IMR-90 (cell line): ENCODE measurements around the gene HEPHL1. TPM values are rescaled to one million over a fixed set of nuclear protein-coding genes. Genes with fewer than 3 reads are reported as not detected.

Experiments used
- ATAC-seq: fragments of 200-7000 bp; cut with Tn5 transposase; 2 replicates; pipeline ENCODE4 v1.9.1; 2020; ENCODE audit warnings: low read depth, mild to moderate bottlenecking, moderate library complexity
- BruUV-seq: library from RNA; stranded (reverse); fragments of 400-500 nt; replicated peaks from 2 replicates; lab custom pipeline; 2021; lab: Mats Ljungman, UMichigan
- CTCF ChIA-PET: fragments of 300-600 bp; formaldehyde crosslinking; extraction: SDS; loops from one replicate; lab custom pipeline; 2021; ENCODE audit warnings: antibody characterized with exemption; lab: Yijun Ruan, JAX
- POLR2A ChIA-PET: fragments of 300-600 bp; sonication (Branson Sonifier 250); formaldehyde crosslinking; loops from one replicate; lab custom pipeline; 2022; ENCODE audit warnings: antibody characterized with exemption; ENCODE audit not compliant: unreplicated experiment; lab: Charles Lee
- DNase-seq: peaks from one replicate; pipeline ENCODE4 v3.0.0; 2013
- H2AFZ ChIP-seq: replicated peaks from 2 replicates; pipeline ENCODE3; 2013; ENCODE audit warnings: low read length, mild to moderate bottlenecking; ENCODE audit not compliant: poor library complexity
- H2AK5ac ChIP-seq: 2 replicates; pipeline ENCODE4 v1.6.1; 2013; ENCODE audit warnings: low read depth, low read length, inconsistent platforms
- H2AK9ac ChIP-seq: replicated peaks from 2 replicates; pipeline ENCODE3; 2013; ENCODE audit warnings: mild to moderate bottlenecking, low read depth, low read length, moderate library complexity; ENCODE audit not compliant: poor library complexity
- H2BK120ac ChIP-seq: 2 replicates; pipeline ENCODE4 v1.6.1; 2013; ENCODE audit warnings: low read depth, low read length, inconsistent platforms
- H2BK15ac ChIP-seq: 3 replicates; pipeline ENCODE4 v1.6.1; 2013; ENCODE audit warnings: low read depth, low read length, inconsistent platforms
- H2BK20ac ChIP-seq: 2 replicates; pipeline ENCODE4 v1.6.1; 2013; ENCODE audit warnings: low read depth, mild to moderate bottlenecking, inconsistent platforms, low read length, moderate library complexity
- H2BK5ac ChIP-seq: 2 replicates; pipeline ENCODE4 v1.6.1; 2013; ENCODE audit warnings: mild to moderate bottlenecking, low read depth, low read length, inconsistent platforms; ENCODE audit not compliant: poor library complexity, severe bottlenecking
- H3K14ac ChIP-seq: replicated peaks from 2 replicates; pipeline ENCODE4 v1.6.1; 2013; ENCODE audit warnings: low read depth, low read length, inconsistent platforms
- H3K18ac ChIP-seq: 2 replicates; pipeline ENCODE4 v1.6.1; 2013; ENCODE audit warnings: low read depth, low read length, control low read depth
- H3K23ac ChIP-seq: 2 replicates; pipeline ENCODE4 v1.6.1; 2013; ENCODE audit warnings: low read depth, low read length, inconsistent platforms
- H3K27ac ChIP-seq: 2 replicates; pipeline ENCODE4 v1.5.1; 2013; ENCODE audit warnings: mild to moderate bottlenecking, control low read depth, low read length; ENCODE audit not compliant: insufficient read depth
- H3K27me3 ChIP-seq: 2 replicates; pipeline ENCODE4 v1.6.1; 2013; ENCODE audit warnings: low read length; ENCODE audit not compliant: control insufficient read depth, insufficient read depth
- H3K36me3 ChIP-seq: 2 replicates; pipeline ENCODE4 v1.6.1; 2013; ENCODE audit warnings: low read length, mixed read lengths; ENCODE audit not compliant: control insufficient read depth, insufficient read depth
- H3K4ac ChIP-seq: 2 replicates; pipeline ENCODE4 v1.6.1; 2013; ENCODE audit warnings: low read depth, low read length, inconsistent platforms
- H3K4me1 ChIP-seq: 2 replicates; pipeline ENCODE4 v1.6.1; 2013; ENCODE audit warnings: low read length, mixed read lengths; ENCODE audit not compliant: control insufficient read depth, insufficient read depth
- H3K4me2 ChIP-seq: 2 replicates; pipeline ENCODE4 v1.6.1; 2013; ENCODE audit warnings: low read depth, mild to moderate bottlenecking, control low read depth, low read length, moderate library complexity
- H3K4me3 ChIP-seq: 2 replicates; pipeline ENCODE4 v1.5.1; 2013; ENCODE audit warnings: low read depth, mild to moderate bottlenecking, control low read depth, low read length, moderate library complexity; ENCODE audit not compliant: insufficient read depth
- H3K56ac ChIP-seq: 2 replicates; pipeline ENCODE4 v1.6.1; 2013; ENCODE audit warnings: low read length, inconsistent platforms; ENCODE audit not compliant: insufficient read depth; ENCODE audit errors: extremely low read depth
- H3K79me1 ChIP-seq, 2 experiments: 2 replicates each; pipeline ENCODE4 v1.6.1; 2013; ENCODE audit warnings: low read length in 2 of 2, inconsistent platforms in 1 of 2, low read depth in 1 of 2
- H3K9ac ChIP-seq: 2 replicates; pipeline ENCODE4 v1.6.1; 2013; ENCODE audit warnings: low read depth, low read length, control low read depth
- H3K9me1 ChIP-seq: 2 replicates; pipeline ENCODE4 v1.6.1; 2013; ENCODE audit warnings: low read length, inconsistent platforms; ENCODE audit not compliant: insufficient read depth
- H3K9me3 ChIP-seq: 2 replicates; pipeline ENCODE4 v1.6.1; 2013; ENCODE audit warnings: low read length; ENCODE audit not compliant: control insufficient read depth, insufficient read depth
- H4K20me1 ChIP-seq: 2 replicates; pipeline ENCODE4 v1.6.1; 2013; ENCODE audit warnings: low read length, inconsistent platforms; ENCODE audit not compliant: insufficient read depth
- H4K5ac ChIP-seq: 2 replicates; pipeline ENCODE4 v1.6.1; 2013; ENCODE audit warnings: mild to moderate bottlenecking, low read depth, low read length, control low read depth
- H4K8ac ChIP-seq, 2 experiments: 2 replicates each; pipeline ENCODE4 v1.6.1; 2013; ENCODE audit warnings: low read depth in 2 of 2, low read length in 2 of 2, control low read depth in 1 of 2, inconsistent platforms in 1 of 2
- H4K91ac ChIP-seq: 2 replicates; pipeline ENCODE4 v1.6.1; 2013; ENCODE audit warnings: low read depth, low read length, inconsistent platforms; ENCODE audit not compliant: insufficient read depth
- BHLHE40 ChIP-seq: fragments of 150-350 bp; IDR thresholded peaks from 2 replicates; pipeline ENCODE4 v1.6.1; 2016; ENCODE audit warnings: mild to moderate bottlenecking, low read depth, low read length
- CEBPB ChIP-seq: IDR thresholded peaks from 2 replicates; pipeline ENCODE4 v1.6.1; 2012; ENCODE audit warnings: low read depth, low read length, improper control_type of control experiment
- CHD1 ChIP-seq: IDR thresholded peaks from 2 replicates; pipeline ENCODE4 v1.6.1; 2012; ENCODE audit warnings: low read depth, low read length, improper control_type of control experiment
- FOS ChIP-seq: fragments of 150-350 bp; IDR thresholded peaks from 2 replicates; pipeline ENCODE4 v1.6.1; 2016; ENCODE audit warnings: low read depth, low read length
- MAFK ChIP-seq: IDR thresholded peaks from 2 replicates; pipeline ENCODE4 v1.6.1; 2012; ENCODE audit warnings: low read depth, low read length, improper control_type of control experiment
- MAZ ChIP-seq: IDR thresholded peaks from 2 replicates; pipeline ENCODE4 v1.6.1; 2012; ENCODE audit warnings: low read depth, mild to moderate bottlenecking, low read length, improper control_type of control experiment, moderate library complexity, borderline replicate concordance
- MXI1 ChIP-seq: IDR thresholded peaks from 2 replicates; pipeline ENCODE4 v1.6.1; 2012; ENCODE audit warnings: low read depth, mild to moderate bottlenecking, low read length, moderate library complexity, borderline replicate concordance
- NFE2L2 ChIP-seq: fragments of 150-350 bp; IDR thresholded peaks from 2 replicates; pipeline ENCODE4 v1.6.1; 2016; ENCODE audit warnings: low read depth, mild to moderate bottlenecking, low read length
- POLR2A ChIP-seq: IDR thresholded peaks from 2 replicates; pipeline ENCODE4 v1.6.1; 2012; ENCODE audit warnings: mild to moderate bottlenecking, low read depth, low read length
- RAD21 ChIP-seq: IDR thresholded peaks from 2 replicates; pipeline ENCODE4 v1.6.1; 2012; ENCODE audit warnings: low read length, improper control_type of control experiment
- RCOR1 ChIP-seq: IDR thresholded peaks from 2 replicates; pipeline ENCODE4 v1.6.1; 2012; ENCODE audit warnings: mild to moderate bottlenecking, low read length, improper control_type of control experiment; ENCODE audit not compliant: insufficient replicate concordance
- RFX5 ChIP-seq: IDR thresholded peaks from 2 replicates; pipeline ENCODE4 v1.8.0; 2012; ENCODE audit warnings: low read depth, mild to moderate bottlenecking, low read length, moderate library complexity
- SMC3 ChIP-seq: fragments of 150-350 bp; IDR thresholded peaks from 2 replicates; pipeline ENCODE4 v1.6.1; 2016; ENCODE audit warnings: low read depth, mild to moderate bottlenecking, antibody characterized with exemption, low read length, moderate library complexity
- WGBS, 2 experiments: methylation state at CpG; one replicate each; pipeline versions ENCODE4 v1.1.5 to v1.1.7; 2013; ENCODE audit warnings: missing lambda C conversion rate in 2 of 2; ENCODE audit not compliant: insufficient read length in 1 of 2; ENCODE audit errors: extremely low coverage in 2 of 2; 5-methylcytosine and 5-hydroxymethylcytosine counted together
- dilution Hi-C: fragments of 300-500 bp; cut with HindIII; formaldehyde crosslinking; loops from one replicate; pipeline ENCODE4 v1.14.3; 2018; ENCODE audit warnings: low sequenced_read_pairs; ENCODE audit not compliant: unreplicated experiment
- in situ Hi-C: fragments of 300-500 bp; cut with MboI; formaldehyde crosslinking; loops from 3 replicates; pipeline ENCODE4 v1.14.3; 2019; ENCODE audit warnings: low sequenced_read_pairs, inconsistent platforms, mixed read lengths
- intact Hi-C: fragments of 100-400 bp; cut with micrococcal nuclease; formaldehyde crosslinking; loops from 2 replicates; pipeline ENCODE4 v1.10.0; 2022
- polyA plus RNA-seq, 3 experiments: library from polyadenylated mRNA; depleted of rRNA; stranded (reverse); fragments of >200 nt; gene quantifications; 2 replicates each; pipeline ENCODE4 v1.2.3, GENCODE V29; 2012; ENCODE audit warnings: low replicate concordance in 1 of 3
- total RNA-seq: library from RNA; depleted of rRNA; stranded (reverse); fragments of >200 nt; gene quantifications from 2 replicates; pipeline ENCODE4 v1.2.3, GENCODE V29; 2012
- TF ChIP-seq, protein P1 (sequence below): fragments of 150-350 bp; IDR thresholded peaks from 2 replicates; pipeline ENCODE4 v1.6.1; 2016; ENCODE audit warnings: low read depth, mild to moderate bottlenecking, low read length, moderate library complexity, borderline replicate concordance
- TF ChIP-seq, protein P2 (sequence below): fragments of 150-350 bp; IDR thresholded peaks from 2 replicates; pipeline ENCODE4 v1.6.1; 2017; ENCODE audit warnings: mild to moderate bottlenecking, antibody characterized with exemption, low read length, low read depth
- TF ChIP-seq, protein P3 (sequence below): conservative IDR thresholded peaks from 2 replicates; pipeline ENCODE4 v1.5.1; 2012; ENCODE audit warnings: mild to moderate bottlenecking, low read depth, low read length, improper control_type of control experiment

HEPHL1 gene
- total and polyA plus RNA-seq, 2 of the 4 experiments (the other 2 are of a cell fraction) = under 0.01 to 0.02 TPM

DNA sequence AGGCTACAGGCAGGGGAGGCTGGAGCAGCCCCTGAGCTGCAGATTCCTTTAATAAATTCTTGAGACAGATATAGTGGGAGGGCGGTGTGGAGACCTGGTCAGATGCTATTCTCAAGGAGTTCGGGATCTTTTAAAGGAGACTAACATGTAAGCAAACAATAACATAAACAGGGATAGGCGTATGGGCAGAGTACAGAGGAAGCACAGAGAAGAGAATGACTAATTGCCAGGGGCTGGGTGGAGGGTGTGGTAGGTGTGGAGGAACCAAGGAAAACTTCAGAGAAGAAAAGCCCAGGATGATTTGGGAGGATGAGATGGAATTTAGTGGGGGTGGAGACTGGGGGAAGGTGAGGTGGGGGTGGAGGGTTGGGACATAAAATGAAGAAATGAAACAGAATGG, 9.7 kb upstream of the HEPHL1 start:
- no peaks in the 10 kb centered on the region for H3K9me1 ChIP-seq
- no peaks in the 10 kb centered on the region for H3K9me3 ChIP-seq
- no peak overlapping the region for H2BK20ac ChIP-seq
- H2BK5ac ChIP-seq = no peak overlapping the region
- in situ Hi-C loops (no loop called here), intact Hi-C loops (no loop called here), dilution Hi-C loops (no loop called here)
- H3K4me1 ChIP-seq = no peaks in the 10 kb centered on the region
- no peak overlapping the region for H3K56ac ChIP-seq
- CTCF ChIA-PET = no interaction called here
- H3K18ac ChIP-seq = no peak overlapping the region
- no peak overlapping the region for H2AFZ ChIP-seq
- no peak for TF ChIP-seq MAZ
- TF ChIP-seq POLR2A = no peak
- TF ChIP-seq NFE2L2 = no peak
- TF ChIP-seq CHD1 = no peak
- TF ChIP-seq, protein P1, sequence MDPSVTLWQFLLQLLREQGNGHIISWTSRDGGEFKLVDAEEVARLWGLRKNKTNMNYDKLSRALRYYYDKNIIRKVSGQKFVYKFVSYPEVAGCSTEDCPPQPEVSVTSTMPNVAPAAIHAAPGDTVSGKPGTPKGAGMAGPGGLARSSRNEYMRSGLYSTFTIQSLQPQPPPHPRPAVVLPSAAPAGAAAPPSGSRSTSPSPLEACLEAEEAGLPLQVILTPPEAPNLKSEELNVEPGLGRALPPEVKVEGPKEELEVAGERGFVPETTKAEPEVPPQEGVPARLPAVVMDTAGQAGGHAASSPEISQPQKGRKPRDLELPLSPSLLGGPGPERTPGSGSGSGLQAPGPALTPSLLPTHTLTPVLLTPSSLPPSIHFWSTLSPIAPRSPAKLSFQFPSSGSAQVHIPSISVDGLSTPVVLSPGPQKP = no peak
- no peak for TF ChIP-seq MXI1
- no peak for TF ChIP-seq SMC3
- TF ChIP-seq RCOR1 = no peak
- no peak for TF ChIP-seq CEBPB
- TF ChIP-seq RAD21 = no peak
- no peak for TF ChIP-seq BHLHE40
- TF ChIP-seq, protein P2, sequence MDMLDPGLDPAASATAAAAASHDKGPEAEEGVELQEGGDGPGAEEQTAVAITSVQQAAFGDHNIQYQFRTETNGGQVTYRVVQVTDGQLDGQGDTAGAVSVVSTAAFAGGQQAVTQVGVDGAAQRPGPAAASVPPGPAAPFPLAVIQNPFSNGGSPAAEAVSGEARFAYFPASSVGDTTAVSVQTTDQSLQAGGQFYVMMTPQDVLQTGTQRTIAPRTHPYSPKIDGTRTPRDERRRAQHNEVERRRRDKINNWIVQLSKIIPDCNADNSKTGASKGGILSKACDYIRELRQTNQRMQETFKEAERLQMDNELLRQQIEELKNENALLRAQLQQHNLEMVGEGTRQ = no peak
- no peak for TF ChIP-seq RFX5
- TF ChIP-seq FOS = no peak
- TF ChIP-seq, protein P3, sequence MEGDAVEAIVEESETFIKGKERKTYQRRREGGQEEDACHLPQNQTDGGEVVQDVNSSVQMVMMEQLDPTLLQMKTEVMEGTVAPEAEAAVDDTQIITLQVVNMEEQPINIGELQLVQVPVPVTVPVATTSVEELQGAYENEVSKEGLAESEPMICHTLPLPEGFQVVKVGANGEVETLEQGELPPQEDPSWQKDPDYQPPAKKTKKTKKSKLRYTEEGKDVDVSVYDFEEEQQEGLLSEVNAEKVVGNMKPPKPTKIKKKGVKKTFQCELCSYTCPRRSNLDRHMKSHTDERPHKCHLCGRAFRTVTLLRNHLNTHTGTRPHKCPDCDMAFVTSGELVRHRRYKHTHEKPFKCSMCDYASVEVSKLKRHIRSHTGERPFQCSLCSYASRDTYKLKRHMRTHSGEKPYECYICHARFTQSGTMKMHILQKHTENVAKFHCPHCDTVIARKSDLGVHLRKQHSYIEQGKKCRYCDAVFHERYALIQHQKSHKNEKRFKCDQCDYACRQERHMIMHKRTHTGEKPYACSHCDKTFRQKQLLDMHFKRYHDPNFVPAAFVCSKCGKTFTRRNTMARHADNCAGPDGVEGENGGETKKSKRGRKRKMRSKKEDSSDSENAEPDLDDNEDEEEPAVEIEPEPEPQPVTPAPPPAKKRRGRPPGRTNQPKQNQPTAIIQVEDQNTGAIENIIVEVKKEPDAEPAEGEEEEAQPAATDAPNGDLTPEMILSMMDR = no peak
- no peak for TF ChIP-seq MAFK
- no peak overlapping the region for H3K23ac ChIP-seq
- no peak overlapping the region for H3K4ac ChIP-seq
- H3K4me2 ChIP-seq = no peak overlapping the region
- no CpG with 5 or more reads among the region's 3 CpGs for WGBS, 2 experiments
- BruUV-seq = no TSS peak
- no peak overlapping the region for H3K4me3 ChIP-seq
- no peak overlapping the region for H3K27ac ChIP-seq
- no peak for DNase-seq
- no peak overlapping the region for H4K91ac ChIP-seq
- H2BK15ac ChIP-seq = no peak overlapping the region
- H3K9ac ChIP-seq = no peak overlapping the region
- POLR2A ChIA-PET = no interaction called here
- no peak overlapping the region for H3K14ac ChIP-seq
- no peak overlapping the region for H2AK9ac ChIP-seq
- no peaks in the 10 kb centered on the region; the same call in 1 of the 2 replicates for H3K27me3 ChIP-seq
- no peaks in the 10 kb centered on the region for H4K20me1 ChIP-seq
- H3K36me3 ChIP-seq = no peaks in the 10 kb centered on the region
- no peak overlapping the region for H4K8ac ChIP-seq
- H2AK5ac ChIP-seq = no peak overlapping the region
- H2BK120ac ChIP-seq = no peak overlapping the region
- H3K79me1 ChIP-seq = no peaks in the 10 kb centered on the region
- no peak overlapping the region for H4K5ac ChIP-seq
- ATAC-seq = no peak
